ENCODE data around the gene GABBR2. TPM values are rescaled to one million over a fixed set of nuclear protein-coding genes. Genes with fewer than 3 reads are reported as not detected.

GABBR2 gene
- total and polyA plus RNA-seq, 2 of the 8 experiments (the other 6 are each of a cell fraction or from before 2014, with no cell fraction given), result 0.50 to 1.2 TPM

- TF ChIP-seq RNF2 (IDR thresholded peaks at IDR 0.05; ENCODE audit: borderline replicate concordance, low read depth, low read length, missing control alignments, poor library complexity, severe bottlenecking) (no peak), KDM1A (IDR thresholded peaks at IDR 0.05; ENCODE audit: borderline replicate concordance, low read length) (no peak), SIN3A (conservative IDR thresholded peaks at IDR 0.05 in 1 of 2, IDR thresholded peaks at IDR 0.05 in 1 of 2; ENCODE audit: low read depth in 1 of 2, low read length in 2 of 2) (no peak), POU5F1 (IDR thresholded peaks at IDR 0.05; ENCODE audit: low read depth, low read length) (no peak)
These were observed 436.7 kb downstream of the GABBR2 start (continued) for GRCh38 chr9:98272083-98272482.

Data from H1 (cell line).